Kidney (tissue), 14 donors: ENCODE data around the gene AP1S1. TPM values are rescaled to one million over a fixed set of nuclear protein-coding genes. Genes with fewer than 3 reads are reported as not detected.
A peak's percentile ranks its signal among the peaks of the same experiment; 100 is the strongest.

Experiments used
- DNase-seq, 5 donors: peaks; one replicate each; pipeline ENCODE4 v3.0.0-alpha.2; 2013 to 2020
- FAIRE-seq: peaks from 2 replicates; lab custom pipeline; 2012; peaks lifted over from hg19 to GRCh38; lab: Jason Lieb, UNC
- H3K27ac ChIP-seq, 2 donors: one replicate each; pipeline ENCODE4 v1.7.0; 2013; ENCODE audit warnings: low read depth in 2 of 2, low read length in 2 of 2, inconsistent platforms in 1 of 2
- H3K27me3 ChIP-seq: one replicate; pipeline ENCODE4 v1.7.1; 2013; ENCODE audit warnings: low read length, inconsistent platforms; ENCODE audit not compliant: control insufficient read depth, insufficient read depth
- H3K36me3 ChIP-seq, 3 donors: one replicate each; pipeline versions ENCODE4 v1.7.0 to v1.7.1; 2013; ENCODE audit warnings: low read length in 3 of 3, control low read depth in 1 of 3, inconsistent platforms in 1 of 3; ENCODE audit not compliant: insufficient read depth in 3 of 3, control insufficient read depth in 2 of 3
- H3K4me1 ChIP-seq, 3 donors: one replicate each; pipeline versions ENCODE4 v1.7.0 to v1.7.1; 2013; ENCODE audit warnings: low read length in 3 of 3, inconsistent platforms in 1 of 3, low read depth in 1 of 3; ENCODE audit not compliant: control insufficient read depth in 2 of 3, insufficient read depth in 2 of 3
- H3K4me3 ChIP-seq, 3 donors: one replicate each; pipeline versions ENCODE4 v1.7.0 to v1.8.1; 2013; ENCODE audit warnings: low read length in 3 of 3, control low read depth in 1 of 3, inconsistent platforms in 1 of 3
- H3K9ac ChIP-seq, 3 donors: one replicate each; pipeline versions ENCODE4 v1.7.0 to v1.7.1; 2013; ENCODE audit warnings: low read length in 3 of 3, control low read depth in 1 of 3, inconsistent platforms in 1 of 3
- H3K9me3 ChIP-seq, 3 donors: one replicate each; pipeline versions ENCODE4 v1.7.0 to v1.7.1; 2013; ENCODE audit warnings: low read length in 3 of 3, control low read depth in 1 of 3, inconsistent platforms in 1 of 3; ENCODE audit not compliant: control insufficient read depth in 2 of 3, insufficient read depth in 1 of 3
- CTCF ChIP-seq: IDR thresholded peaks from 3 replicates; pipeline ENCODE4 v1.5.1; 2012; ENCODE audit warnings: mild to moderate bottlenecking, moderate library complexity, borderline replicate concordance; ENCODE audit not compliant: insufficient read depth; ENCODE audit errors: extremely low read depth
- intact Hi-C: fragments of 100-400 bp; cut with DNase I; formaldehyde crosslinking; loops from one replicate; pipeline ENCODE4 v1.11.1; 2022
- polyA plus RNA-seq: library from polyadenylated mRNA; stranded (reverse); fragments of 350-450 nt; fragmentation: Illumina TruSeq; extraction: RNeasy Lipid Tissue Mini Kit (QIAGEN cat#74804); gene quantifications from one replicate; pipeline ENCODE4 v1.2.3, GENCODE V29; 2014; ENCODE audit warnings: low read depth, low replicate concordance; ENCODE audit not compliant: insufficient read depth
- total RNA-seq: library from RNA; stranded (reverse); fragmentation: NEBNext Ultra II Directional; extraction: Animal tissue kit (Norgen Biotek cat#: 25700); gene quantifications from one replicate; pipeline ENCODE4 v1.2.1, GENCODE V29; 2021
- donor health status: control.
- donor health status: control.
- donor health status: control.
- donor health status: control.
- donor health status: control.
- donor health status: DM: yes; HTN: yes; CAD: no.
- donor health status: Normal renal cell carcinoma (clear cell type).

The AP1S1 gene
- total and polyA plus RNA-seq, 2 donors from 2014 or later: 50.4 to 133 TPM

- FAIRE-seq (no peak), DNase-seq (peak; percentile 48 to 90 (median 63))
- no peaks in the 10 kb centered on the region for H3K36me3 ChIP-seq
- no peaks in the 10 kb centered on the region for H3K27me3 ChIP-seq
- no peak for TF ChIP-seq CTCF
- peak overlapping the region; percentile 50 to 64 for H3K27ac ChIP-seq
- H3K4me1 ChIP-seq: peaks cover 0 to 19% (median 7%) of the 10 kb centered on the region in 3 donors
- no peak overlapping the region for H3K9ac ChIP-seq
- H3K4me3 ChIP-seq: no peak overlapping the region
- H3K9me3 ChIP-seq: no peaks in the 10 kb centered on the region
- intact Hi-C loops: no loop called here
Measured at GRCh38 chr7:101125989-101126650, 28.2 kb upstream of the AP1S1 start.

- H3K27ac ChIP-seq: peak within 1 kb of the TSS; percentile 50 to 64
- TF ChIP-seq CTCF: no peak
- H3K4me3 ChIP-seq: peak within 1 kb of the TSS; percentile 20 to 59 (median 58)
- H3K36me3 ChIP-seq: no peaks in the 10 kb centered on the region
- DNase-seq: peak; percentile 90 to 98 (median 94)
- intact Hi-C loops: no loop called here
- H3K9ac ChIP-seq: peak within 1 kb of the TSS in 1 of 3 donors; percentile 40
- H3K27me3 ChIP-seq: no peaks in the 10 kb centered on the region
- H3K4me1 ChIP-seq: peaks cover 0 to 18% (median 7%) of the 10 kb centered on the region in 3 donors
- no peak for FAIRE-seq
- no peaks in the 10 kb centered on the region for H3K9me3 ChIP-seq
Measured at GRCh38 chr7:101126651-101127459, 27.4 kb upstream of the AP1S1 start, which contains the start of gene SERPINE1. Gene SERPINE1, plus strand, starts transcription at chr7:101127104. Its CDS starts 1,290 bp downstream, at chr7:101128394.

- no peaks in the 10 kb centered on the region for H3K9me3 ChIP-seq
- H3K9ac ChIP-seq: peak overlapping the region in 1 of 3 donors; percentile 40
- H3K27me3 ChIP-seq: no peaks in the 10 kb centered on the region
- H3K27ac ChIP-seq: no peak overlapping the region
- peaks cover 0 to 17% (median 7%) of the 10 kb centered on the region in 3 donors for H3K4me1 ChIP-seq
- TF ChIP-seq CTCF: no peak
- intact Hi-C loops: no loop called here
- DNase-seq: no peak
- H3K36me3 ChIP-seq: no peaks in the 10 kb centered on the region
- H3K4me3 ChIP-seq: peak overlapping the region; percentile 20 to 59 (median 58)
- no peak for FAIRE-seq
Measured at GRCh38 chr7:101127460-101128039, 26.7 kb upstream of the AP1S1 start.
